ENCODE measurements around the gene RSPH3. TPM values are rescaled to one million over a fixed set of nuclear protein-coding genes. Genes with fewer than 3 reads are reported as not detected.

Gene RSPH3
- total RNA-seq, 4 donors from 2014 or later, result 4.7 to 11.2 (median 9.8) TPM

- no peak for TF ChIP-seq CTCF (IDR thresholded peaks at IDR 0.05; ENCODE audit: low read depth)
Measured at GRCh38 chr6:159035891-159036290, 35.9 kb upstream of the RSPH3 start.

- TF ChIP-seq CTCF (IDR thresholded peaks at IDR 0.05; ENCODE audit: low read depth), result no peak
Measured at GRCh38 chr6:159033160-159034049, 33.4 kb upstream of the RSPH3 start.

- no peak for TF ChIP-seq CTCF (IDR thresholded peaks at IDR 0.05; ENCODE audit: low read depth)
Measured at GRCh38 chr6:159031846-159032245, 31.8 kb upstream of the RSPH3 start.

- no peak for TF ChIP-seq CTCF (IDR thresholded peaks at IDR 0.05; ENCODE audit: low read depth)
Measured at GRCh38 chr6:159030168-159030567, 30.2 kb upstream of the RSPH3 start.

- TF ChIP-seq CTCF (IDR thresholded peaks at IDR 0.05; ENCODE audit: low read depth), result no peak
Measured at GRCh38 chr6:159023893-159024292, 23.9 kb upstream of the RSPH3 start.

GRCh38 chr6:159020011-159020410 is 20.0 kb upstream of the RSPH3 start:
- no peak for TF ChIP-seq CTCF (IDR thresholded peaks at IDR 0.05; ENCODE audit: low read depth)

GRCh38 chr6:159017757-159018559 is 18.0 kb upstream of the RSPH3 start:
- TF ChIP-seq CTCF (IDR thresholded peaks at IDR 0.05; ENCODE audit: low read depth), result no peak

All from subcutaneous adipose tissue (tissue), 4 donors.